Heart right ventricle (tissue), 16 donors: Measurements from ENCODE around the gene GSTM1. TPM values are rescaled to one million over a fixed set of nuclear protein-coding genes. Genes with fewer than 3 reads are reported as not detected.

Experiments
- ATAC-seq, 8 donors: fragments of 200-7000 bp; cut with Tn5 transposase; one replicate each; pipeline ENCODE4 v1.9.1; 2020; ENCODE audit warnings: mild to moderate bottlenecking in 8 of 8, moderate library complexity in 8 of 8, moderate number of reproducible peaks in 1 of 8
- DNase-seq, 2 donors: peaks; one replicate each; pipeline ENCODE4 v3.0.0-alpha.2; 2020
- H3K27ac ChIP-seq, 10 donors: fragments of 200-600 bp; sonication (generic) in 2 of 10; one replicate each; pipeline versions ENCODE4 v1.5.0 to v1.8.0; 2020 to 2022; ENCODE audit warnings: mild to moderate bottlenecking in 3 of 10
- H3K27me3 ChIP-seq, 7 donors: fragments of 200-600 bp; one replicate each; pipeline ENCODE4 v1.8.0; 2021 to 2022; ENCODE audit warnings: mild to moderate bottlenecking in 2 of 7
- H3K36me3 ChIP-seq, 9 donors: fragments of 200-600 bp; sonication (generic) in 1 of 9; one replicate each; pipeline versions ENCODE4 v1.5.0 to v1.8.0; 2020 to 2022; ENCODE audit warnings: mild to moderate bottlenecking in 2 of 9
- H3K4me1 ChIP-seq, 9 donors: fragments of 200-600 bp; sonication (generic) in 1 of 9; one replicate each; pipeline versions ENCODE4 v1.5.0 to v1.8.0; 2020 to 2022; ENCODE audit warnings: mild to moderate bottlenecking in 4 of 9
- H3K4me3 ChIP-seq, 10 donors: fragments of 200-600 bp; sonication (generic) in 2 of 10; one replicate each; pipeline versions ENCODE4 v1.5.0 to v1.8.0; 2020 to 2022; ENCODE audit warnings: mild to moderate bottlenecking in 7 of 10, moderate library complexity in 2 of 10
- H3K9me3 ChIP-seq, 11 donors: fragments of 200-600 bp in 10 of 11; sonication (generic) in 2 of 11; one replicate each; pipeline versions ENCODE4 v1.5.0 to v1.8.0; 2013 to 2022; ENCODE audit warnings: mild to moderate bottlenecking in 2 of 11, control low read depth in 1 of 11, moderate library complexity in 1 of 11
- WGBS, 2 donors: extraction: QIAGEN DNeasy Blood & Tissue Kit; methylation state at CpG; one replicate each; pipeline ENCODE4 v1.1.7; 2013; ENCODE audit warnings: inconsistent platforms in 1 of 2; 5-methylcytosine and 5-hydroxymethylcytosine counted together
- intact Hi-C, 10 donors: fragments of 100-400 bp; cut with DNase I; formaldehyde crosslinking; loops; one replicate each; pipeline versions ENCODE4 v1.11.1 to v1.14.2; 2022
- polyA plus RNA-seq, 2 donors: library from polyadenylated mRNA; stranded (reverse); fragments of 200-250 nt; gene quantifications; one replicate each; pipeline ENCODE4 v1.2.3, GENCODE V29; 2013
- total RNA-seq, 10 donors: library from RNA; stranded (reverse); fragmentation: NEBNext Ultra II Directional in 3 of 10; extraction: Animal tissue kit (Norgen Biotek cat#: 25700) in 3 of 10; gene quantifications; one replicate each; pipeline versions ENCODE4 v1.2.1 to v1.2.4, GENCODE V29; 2021 to 2023
- TF ChIP-seq, protein P1 (sequence below), 9 donors: fragments of 200-600 bp; sonication (generic) in 2 of 9; IDR thresholded peaks; one replicate each; pipeline versions ENCODE4 v1.5.0 to v1.8.0; 2021 to 2022; ENCODE audit warnings: antibody characterized with exemption in 9 of 9, mild to moderate bottlenecking in 5 of 9, moderate library complexity in 1 of 9
- donor health status: Arrhythmogenic right ventricular cardiomyopathy.
- donor health status: ischemic (EF 13 %, LVEDD 7.1; RV severe dilation, severe dysfunction).
- donor health status: healthy with polysubstance abuse.
- donor health status: DM: no; HTN: yes; CAD: no.
- donor health status: DM: no; HTN: no; CAD: no.
- donor health status: ischemic (EF 25% LVEDD 6.9; RV normal size, moderate dysfunction).
- donor health status: ischemic (EF 25% LVEDD 5.7; RV mildly dilated, moderate dysfunction).
- donor health status: healthy.
- donor health status: DM: yes; HTN: yes; CAD: no.
- donor health status: Ischemic cardiomyopathy.
- donor health status: ischemic (EF 35%, LVEDD 5.7; RV mildly dilated, moderate dysfunction).
- donor health status: nonischemic (EF 11% LVEDD 7.7; RV severe dilation, severe dysfunction).
- donor health status: DM: yes; HTN: yes; CAD: no.
- donor health status: PGD.
- donor health status: ischemic (EF 29% LVEDD 5.4; RV normal size, mild dysfunction).
- donor health status: nonischemic (EF 23%, LVEDD 6.1; RV moderate dilation, normal function).

GSTM1 gene
- total and polyA plus RNA-seq, 12 donors, result 0.19 to 57.7 (median 36.7) TPM; not detected in 4

DNA sequence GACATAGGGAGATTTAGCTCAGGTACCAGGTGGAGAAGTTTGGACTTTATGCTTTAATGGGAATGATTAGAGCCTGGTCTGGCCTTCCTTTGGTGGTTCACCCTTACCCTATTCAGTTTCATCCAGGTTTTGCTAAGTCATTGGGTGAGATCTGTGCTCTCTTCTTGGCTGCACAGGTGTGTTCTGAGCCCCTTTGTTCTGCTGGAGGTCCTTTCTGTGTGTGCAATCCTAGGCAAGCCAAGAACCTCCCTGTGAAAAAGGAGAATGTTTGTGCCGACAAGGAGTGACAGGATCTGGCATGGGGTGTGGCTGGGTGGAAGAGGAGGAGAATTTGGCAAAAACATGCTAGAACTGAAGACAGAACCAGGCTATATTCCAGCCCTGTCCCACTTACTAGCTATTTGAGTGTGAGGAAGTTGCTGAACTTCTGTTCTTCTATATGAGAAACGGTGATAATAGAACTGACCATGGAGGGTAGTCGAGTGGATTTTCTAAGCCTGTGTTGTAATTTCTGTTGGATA, 29.0 kb downstream of the GSTM1 start:
- peak in 1 of 8 donors; percentile 31 for ATAC-seq
- intact Hi-C loops, result loop anchor here in 4 of 10 donors (1.0 to 5.0 kb wide), 2 partner anchors 56 kb away; no protein-coding TSS in a partner anchor
- DNase-seq, result no peak

DNA sequence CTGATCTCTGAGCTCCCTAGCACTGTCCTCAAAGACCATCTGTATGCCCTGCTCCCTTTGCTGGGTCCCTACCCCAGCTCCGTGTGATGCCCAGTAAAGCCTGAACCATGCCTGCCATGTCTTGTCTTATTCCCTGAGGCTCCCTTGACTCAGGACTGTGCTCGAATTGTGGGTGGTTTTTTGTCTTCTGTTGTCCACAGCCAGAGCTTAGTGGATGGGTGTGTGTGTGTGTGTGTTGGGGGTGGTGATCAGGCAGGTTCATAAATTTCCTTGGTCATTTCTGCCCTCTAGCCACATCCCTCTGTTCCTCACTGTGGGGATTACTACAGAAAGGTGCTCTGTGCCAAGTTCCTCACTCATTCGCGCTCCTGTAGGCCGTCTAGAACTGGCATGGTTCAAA, 30.1 kb downstream of the GSTM1 start:
- intact Hi-C loops, result loop anchor here in 6 of 10 donors (1.0 to 5.0 kb wide), 3 partner anchors 55 to 56 kb away; no protein-coding TSS in a partner anchor
- no peaks in the 10 kb centered on the region for H3K36me3 ChIP-seq
- TF ChIP-seq, protein P1, sequence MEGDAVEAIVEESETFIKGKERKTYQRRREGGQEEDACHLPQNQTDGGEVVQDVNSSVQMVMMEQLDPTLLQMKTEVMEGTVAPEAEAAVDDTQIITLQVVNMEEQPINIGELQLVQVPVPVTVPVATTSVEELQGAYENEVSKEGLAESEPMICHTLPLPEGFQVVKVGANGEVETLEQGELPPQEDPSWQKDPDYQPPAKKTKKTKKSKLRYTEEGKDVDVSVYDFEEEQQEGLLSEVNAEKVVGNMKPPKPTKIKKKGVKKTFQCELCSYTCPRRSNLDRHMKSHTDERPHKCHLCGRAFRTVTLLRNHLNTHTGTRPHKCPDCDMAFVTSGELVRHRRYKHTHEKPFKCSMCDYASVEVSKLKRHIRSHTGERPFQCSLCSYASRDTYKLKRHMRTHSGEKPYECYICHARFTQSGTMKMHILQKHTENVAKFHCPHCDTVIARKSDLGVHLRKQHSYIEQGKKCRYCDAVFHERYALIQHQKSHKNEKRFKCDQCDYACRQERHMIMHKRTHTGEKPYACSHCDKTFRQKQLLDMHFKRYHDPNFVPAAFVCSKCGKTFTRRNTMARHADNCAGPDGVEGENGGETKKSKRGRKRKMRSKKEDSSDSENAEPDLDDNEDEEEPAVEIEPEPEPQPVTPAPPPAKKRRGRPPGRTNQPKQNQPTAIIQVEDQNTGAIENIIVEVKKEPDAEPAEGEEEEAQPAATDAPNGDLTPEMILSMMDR (IDR thresholded peaks at IDR 0.05), result no peak
- ATAC-seq, result no peak
- WGBS, 2 donors, result 86 to 91% methylated on average over 5 of the region's 5 CpGs
- H3K27me3 ChIP-seq, result no peaks in the 10 kb centered on the region
- no peak for DNase-seq
- peaks cover 0 to 8% (median 0%) of the 10 kb centered on the region in 9 donors for H3K4me1 ChIP-seq
- H3K4me3 ChIP-seq, result no peak overlapping the region
- no peaks in the 10 kb centered on the region for H3K9me3 ChIP-seq
- H3K27ac ChIP-seq, result no peak overlapping the region

More for the DNA sequence above, 29.0 kb downstream of the GSTM1 start:
- 67 to 80% methylated on average over 3 of the region's 3 CpGs for WGBS, 2 donors
- Histone ChIP-seq H3K9me3 (no peaks in the 10 kb centered on the region), H3K4me3 (no peak overlapping the region), H3K27ac (peak overlapping the region in 1 of 10 donors; percentile 4), H3K27me3 (peaks cover 0 to 5% (median 0%) of the 10 kb centered on the region in 7 donors), H3K36me3 (no peaks in the 10 kb centered on the region), H3K4me1 (peaks cover 0 to 10% (median 0%) of the 10 kb centered on the region in 9 donors)
- TF ChIP-seq, protein P1 (IDR thresholded peaks at IDR 0.05), result no peak

DNA sequence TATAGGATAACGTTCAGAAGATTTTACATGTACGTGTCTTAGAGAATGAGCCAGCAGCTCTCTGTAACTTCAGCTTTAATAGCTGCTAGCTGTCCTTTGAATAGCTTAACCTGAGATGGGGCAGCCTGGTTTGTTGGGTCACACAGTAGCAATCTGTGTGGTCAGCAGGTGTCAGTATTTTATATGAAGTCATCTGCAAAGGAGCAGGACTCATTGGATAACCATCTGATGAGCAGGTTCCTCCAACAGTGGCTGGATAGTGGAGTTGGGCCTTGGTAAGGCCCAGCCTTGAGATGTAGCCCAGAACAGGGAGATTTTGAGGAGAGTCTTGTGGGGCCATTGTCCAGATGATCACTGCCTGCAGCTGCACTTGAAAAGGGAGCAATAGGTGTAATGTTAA, 30.9 kb downstream of the GSTM1 start:
- no peak for DNase-seq
- no peak overlapping the region for H3K4me3 ChIP-seq
- WGBS, 2 donors, result 78 to 89% methylated on average over 2 of the region's 2 CpGs
- no peaks in the 10 kb centered on the region for H3K36me3 ChIP-seq
- ATAC-seq, result peak in 6 of 8 donors; percentile 37 to 77 (median 62)
- no peaks in the 10 kb centered on the region for H3K27me3 ChIP-seq
- peaks cover 0 to 8% (median 0%) of the 10 kb centered on the region in 9 donors for H3K4me1 ChIP-seq
- no peak overlapping the region for H3K27ac ChIP-seq
- intact Hi-C loops, result loop anchor here in 6 of 10 donors (1.0 to 5.0 kb wide), 3 partner anchors 54 to 55 kb away; no protein-coding TSS in a partner anchor
- no peaks in the 10 kb centered on the region for H3K9me3 ChIP-seq
- TF ChIP-seq, protein P1 (IDR thresholded peaks at IDR 0.05), result peak in 6 of 9 donors; percentile 20 to 47 (median 42)

DNA sequence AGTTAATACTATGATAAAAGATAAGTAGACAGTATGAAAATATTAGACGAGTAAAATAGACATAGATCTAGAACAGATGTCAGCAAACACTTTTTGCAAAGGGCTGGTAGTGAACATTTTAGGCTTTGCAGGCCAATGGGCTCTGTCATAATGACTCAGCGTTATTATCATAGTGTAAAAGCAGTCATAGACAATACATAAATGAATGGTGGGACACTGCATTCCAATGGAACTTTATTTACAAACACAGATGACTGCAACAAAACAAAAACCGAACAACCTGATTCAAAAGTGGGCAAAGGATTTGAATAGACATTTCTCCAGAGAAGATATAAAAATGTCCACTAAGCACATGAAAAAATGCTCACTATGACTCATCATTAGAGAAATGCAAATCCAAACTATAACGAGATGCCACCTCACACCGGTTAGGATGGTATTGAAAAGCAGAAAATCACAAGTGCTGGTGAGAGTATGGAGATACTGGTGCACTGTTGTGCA, 31.8 kb downstream of the GSTM1 start:
- no peak overlapping the region for H3K4me3 ChIP-seq
- no peaks in the 10 kb centered on the region for H3K27me3 ChIP-seq
- DNase-seq, result no peak
- TF ChIP-seq, protein P1 (IDR thresholded peaks at IDR 0.05), result no peak
- peaks cover 0 to 8% (median 0%) of the 10 kb centered on the region in 9 donors for H3K4me1 ChIP-seq
- no peak for ATAC-seq
- no peaks in the 10 kb centered on the region for H3K36me3 ChIP-seq
- intact Hi-C loops, result loop anchor here in 4 of 10 donors (2.0 to 5.0 kb wide), 2 partner anchors 53 kb away; no protein-coding TSS in a partner anchor
- 80 to 87% methylated on average over 5 of the region's 5 CpGs for WGBS, 2 donors
- no peaks in the 10 kb centered on the region for H3K9me3 ChIP-seq
- H3K27ac ChIP-seq, result no peak overlapping the region
